ENCODE measurements around the gene EGFR.

EGFR gene

GRCh38 chr7:55020466-55020871 lies 1.7 kb downstream of the EGFR start:
- DNase-seq (ENCODE audit: low read depth): no peak
- TF ChIP-seq CTCF (IDR thresholded peaks at IDR 0.05; ENCODE audit: low read depth, low read length) (no peak), POLR2A (IDR thresholded peaks at IDR 0.05; ENCODE audit: extremely low read depth, insufficient read length) (no peak), MAX (IDR thresholded peaks at IDR 0.05; ENCODE audit: low read depth, low read length) (no peak), MYC (IDR thresholded peaks at IDR 0.05; ENCODE audit: low read depth, low read length) (no peak)
- no peak overlapping the region for H3K4me3 ChIP-seq (ENCODE audit: low read depth, low read length)

GRCh38 chr7:55021053-55021452 lies 2.2 kb downstream of the EGFR start:
- TF ChIP-seq POLR2A (IDR thresholded peaks at IDR 0.05; ENCODE audit: extremely low read depth, insufficient read length) (no peak), MAX (IDR thresholded peaks at IDR 0.05; ENCODE audit: low read depth, low read length) (no peak), MYC (IDR thresholded peaks at IDR 0.05; ENCODE audit: low read depth, low read length) (no peak), CTCF (IDR thresholded peaks at IDR 0.05; ENCODE audit: low read depth, low read length) (no peak)
- no peak overlapping the region for H3K4me3 ChIP-seq (ENCODE audit: low read depth, low read length)
- DNase-seq (ENCODE audit: low read depth): no peak

GRCh38 chr7:55022002-55022985 lies 3.5 kb downstream of the EGFR start:
- DNase-seq (ENCODE audit: low read depth): no peak
- TF ChIP-seq POLR2A (IDR thresholded peaks at IDR 0.05; ENCODE audit: extremely low read depth, insufficient read length) (no peak), MYC (IDR thresholded peaks at IDR 0.05; ENCODE audit: low read depth, low read length) (no peak), MAX (IDR thresholded peaks at IDR 0.05; ENCODE audit: low read depth, low read length) (no peak), CTCF (IDR thresholded peaks at IDR 0.05; ENCODE audit: low read depth, low read length) (no peak)

GRCh38 chr7:55023841-55024505 lies 5.2 kb downstream of the EGFR start:
- TF ChIP-seq MAX (IDR thresholded peaks at IDR 0.05; ENCODE audit: low read depth, low read length): no peak
- no peak for TF ChIP-seq POLR2A (IDR thresholded peaks at IDR 0.05; ENCODE audit: extremely low read depth, insufficient read length)
- no peak overlapping the region for H3K4me3 ChIP-seq (ENCODE audit: low read depth, low read length)
- no peak for DNase-seq (ENCODE audit: low read depth)

More at GRCh38 chr7:55022002-55022985, 3.5 kb downstream of the EGFR start:
- no peak overlapping the region for H3K4me3 ChIP-seq (ENCODE audit: low read depth, low read length)

GRCh38 chr7:55024776-55025175 lies 6.0 kb downstream of the EGFR start:
- DNase-seq (ENCODE audit: low read depth): peak; percentile 16
- H3K4me3 ChIP-seq (ENCODE audit: low read depth, low read length): no peak overlapping the region
- TF ChIP-seq MAX (IDR thresholded peaks at IDR 0.05; ENCODE audit: low read depth, low read length) (no peak), CTCF (IDR thresholded peaks at IDR 0.05; ENCODE audit: low read depth, low read length) (no peak), POLR2A (IDR thresholded peaks at IDR 0.05; ENCODE audit: extremely low read depth, insufficient read length) (no peak), MYC (IDR thresholded peaks at IDR 0.05; ENCODE audit: low read depth, low read length) (no peak)
